MV-4-11 (cell line): Measurements from ENCODE around the gene TPSG1.
"Not testable (repeated sequence)": the region's sequence is repeated elsewhere in the genome, so short reads cannot be mapped to it uniquely, and the experiment has no call there.

ENCODE experiments used
- DNase-seq: peaks from one replicate; lab custom pipeline; 2025; lab: John Stamatoyannopoulos, UW

Gene TPSG1

GRCh38 chr16:1225051-1225451 is at the start of gene TPSG1:
Gene TPSG1, minus strand, starts transcription at chr16:1225268. Its CDS starts 16 bp downstream, at chr16:1225252.
- no peak for DNase-seq

- no peak for DNase-seq
Measured at GRCh38 chr16:1274767-1275166, 49.7 kb upstream of the TPSG1 start.

- DNase-seq: no peak
Measured at GRCh38 chr16:1273816-1274215, 48.7 kb upstream of the TPSG1 start.

GRCh38 chr16:1272453-1273198 is 47.6 kb upstream of the TPSG1 start:
- no peak for DNase-seq

GRCh38 chr16:1271724-1272413 is 46.8 kb upstream of the TPSG1 start:
- DNase-seq: not testable (repeated sequence)

GRCh38 chr16:1271380-1271723 is 46.3 kb upstream of the TPSG1 start:
- DNase-seq: no peak

GRCh38 chr16:1269418-1269817 is 44.4 kb upstream of the TPSG1 start:
- DNase-seq: not testable (repeated sequence)

GRCh38 chr16:1265826-1266225 is 40.8 kb upstream of the TPSG1 start:
- DNase-seq: no peak

GRCh38 chr16:1265090-1265630 is 40.1 kb upstream of the TPSG1 start:
- no peak for DNase-seq

GRCh38 chr16:1264345-1265089 is 39.4 kb upstream of the TPSG1 start:
- no peak for DNase-seq

- no peak for DNase-seq
Measured at GRCh38 chr16:1263591-1264344, 38.7 kb upstream of the TPSG1 start.

GRCh38 chr16:1262846-1263221 is 37.8 kb upstream of the TPSG1 start:
- DNase-seq: no peak

- DNase-seq: no peak
Measured at GRCh38 chr16:1262210-1262845, 37.3 kb upstream of the TPSG1 start.

GRCh38 chr16:1261131-1261892 is 36.2 kb upstream of the TPSG1 start:
- DNase-seq: no peak

- DNase-seq: no peak
Measured at GRCh38 chr16:1260101-1260680, 35.1 kb upstream of the TPSG1 start.

GRCh38 chr16:1259760-1260068 is 34.6 kb upstream of the TPSG1 start:
- no peak for DNase-seq

GRCh38 chr16:1258906-1259759 is 34.1 kb upstream of the TPSG1 start:
- DNase-seq: no peak

GRCh38 chr16:1258225-1258600 is 33.1 kb upstream of the TPSG1 start:
- DNase-seq: no peak

GRCh38 chr16:1257561-1258224 is 32.6 kb upstream of the TPSG1 start:
- DNase-seq: no peak
